Measurements from ENCODE around the gene SHC4.

GRCh38 chr15:48798319-48798718, 165.4 kb downstream of the SHC4 start:
- TF ChIP-seq POLR2A (IDR thresholded peaks at IDR 0.05) (no peak), CTCF (IDR thresholded peaks at IDR 0.05) (no peak), POLR2AphosphoS5 (IDR thresholded peaks at IDR 0.05) (no peak), EP300 (IDR thresholded peaks at IDR 0.05) (no peak)
